Prostate gland (tissue), 2 donors: ENCODE measurements around the gene NUDT5.

Experiments
- CTCF ChIP-seq, 4 experiments: fragments of 200-600 bp in 2 of 4; fragments of 450-650 bp in 2 of 4; sonication (generic) in 2 of 4; IDR thresholded peaks; 1 replicate in 3 of 4; 2 replicates in 1 of 4; pipeline ENCODE4 v1.5.1; 2016 to 2019; ENCODE audit warnings: antibody characterized with exemption in 4 of 4, mild to moderate bottlenecking in 2 of 4, moderate library complexity in 2 of 4
- POLR2A ChIP-seq: fragments of 450-650 bp; IDR thresholded peaks from one replicate; pipeline ENCODE4 v1.6.1; 2016; ENCODE audit warnings: antibody characterized with exemption, mild to moderate bottlenecking
- POLR2AphosphoS5 ChIP-seq: sonication (generic); formaldehyde crosslinking; IDR thresholded peaks from one replicate; pipeline ENCODE4 v1.6.1; 2017; ENCODE audit warnings: antibody characterized with exemption

- TF ChIP-seq CTCF (IDR thresholded peaks at IDR 0.05), result no peak
- TF ChIP-seq POLR2A, result no peak
- TF ChIP-seq POLR2AphosphoS5, result no peak
Observed at GRCh38 chr10:12186323-12186722, 9.4 kb downstream of the NUDT5 start.
